ENCODE results near the gene ACKR2. TPM values are rescaled to one million over a fixed set of nuclear protein-coding genes. Genes with fewer than 3 reads are reported as not detected.

The ACKR2 gene
- total RNA-seq, 1 donor from 2014 or later, result 0.41 TPM

DNA sequence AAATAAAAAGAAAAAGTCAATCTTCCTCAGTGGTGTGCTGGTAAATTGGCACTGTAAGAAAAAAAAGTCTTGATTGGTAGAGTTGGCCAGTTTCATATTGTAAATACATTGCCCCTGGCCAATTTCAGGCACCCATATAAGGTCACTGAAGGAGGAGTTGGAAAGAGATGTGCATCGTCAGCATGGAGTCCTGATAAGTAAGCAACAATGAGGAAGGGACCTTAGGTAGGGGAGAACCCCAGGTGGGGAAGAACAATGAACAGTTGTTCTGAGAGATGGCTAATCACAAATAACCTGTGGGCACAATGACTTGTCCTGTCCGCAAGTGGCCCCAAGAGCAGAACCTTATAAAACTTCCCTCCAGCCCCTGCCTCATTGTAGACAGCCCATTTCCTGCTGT lies 75.1 kb downstream of the ACKR2 start:
- DNase-seq (ENCODE audit: extremely low read depth, low read depth, low spot score), result no peak

DNA sequence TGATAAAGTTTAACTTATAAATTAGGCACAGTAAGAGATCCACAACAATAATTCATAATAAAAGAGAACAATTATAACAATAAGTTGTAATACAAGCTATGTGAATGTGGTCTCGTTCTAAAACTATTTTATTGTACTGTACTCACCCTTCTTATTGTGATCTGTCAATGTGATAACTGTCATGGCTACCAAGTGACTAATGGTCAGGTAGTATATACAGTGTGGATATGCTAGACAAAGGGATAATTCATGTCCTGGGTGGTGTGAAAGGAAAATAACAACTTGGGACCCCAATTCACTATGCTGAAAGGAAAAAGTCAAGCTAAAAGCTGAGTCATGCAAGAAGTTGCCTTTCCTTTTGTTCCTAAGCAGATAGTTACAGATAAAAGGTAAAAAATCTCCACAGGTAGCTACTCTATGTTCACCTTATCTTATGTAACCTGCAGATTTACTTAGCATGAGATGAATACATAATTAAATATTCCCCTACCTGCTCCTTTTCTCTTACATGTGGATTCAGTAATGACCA lies 77.1 kb downstream of the ACKR2 start:
- DNase-seq (ENCODE audit: extremely low read depth, low read depth, low spot score), result no peak

DNA sequence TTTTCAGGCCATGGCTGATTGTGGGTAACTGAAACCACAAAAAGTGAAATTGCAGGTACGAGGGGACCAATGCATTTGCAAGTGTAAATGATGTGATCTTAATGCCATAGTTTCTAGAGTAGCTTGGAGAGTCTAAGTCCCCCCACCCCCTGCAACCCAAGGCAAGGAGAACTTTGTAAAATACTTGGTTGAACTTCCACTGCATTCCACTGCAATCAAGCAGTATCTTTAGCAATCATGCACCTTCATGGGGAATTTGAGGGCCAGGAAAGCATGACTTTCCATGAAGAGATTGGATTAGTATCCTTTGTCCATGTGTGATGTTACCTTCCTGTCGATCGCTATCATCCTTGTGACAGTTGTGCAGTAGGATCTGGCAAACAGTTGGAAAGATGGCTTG lies 77.8 kb downstream of the ACKR2 start:
- DNase-seq (ENCODE audit: extremely low read depth, low read depth, low spot score), result no peak

DNA sequence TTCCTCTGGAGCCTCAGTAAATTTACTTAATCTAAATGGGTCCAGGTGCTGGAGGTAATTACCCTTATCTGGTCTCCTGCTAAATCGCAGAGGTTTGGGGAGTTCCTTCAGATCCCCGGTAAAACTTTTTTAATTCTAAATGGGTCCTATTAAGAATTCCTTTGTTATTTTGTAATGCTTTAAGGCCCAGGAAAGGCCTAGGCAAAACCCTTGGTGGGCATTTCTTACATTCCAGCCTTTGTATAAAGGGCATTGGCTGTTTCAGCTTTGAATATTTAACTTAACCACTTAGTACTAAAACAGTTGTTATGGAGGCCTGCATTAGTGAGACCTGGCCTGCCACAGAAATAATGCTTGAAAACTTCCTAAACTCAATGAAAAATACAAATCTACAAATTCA lies 81.8 kb downstream of the ACKR2 start:
- DNase-seq (ENCODE audit: extremely low read depth, low read depth, low spot score), result no peak

DNA sequence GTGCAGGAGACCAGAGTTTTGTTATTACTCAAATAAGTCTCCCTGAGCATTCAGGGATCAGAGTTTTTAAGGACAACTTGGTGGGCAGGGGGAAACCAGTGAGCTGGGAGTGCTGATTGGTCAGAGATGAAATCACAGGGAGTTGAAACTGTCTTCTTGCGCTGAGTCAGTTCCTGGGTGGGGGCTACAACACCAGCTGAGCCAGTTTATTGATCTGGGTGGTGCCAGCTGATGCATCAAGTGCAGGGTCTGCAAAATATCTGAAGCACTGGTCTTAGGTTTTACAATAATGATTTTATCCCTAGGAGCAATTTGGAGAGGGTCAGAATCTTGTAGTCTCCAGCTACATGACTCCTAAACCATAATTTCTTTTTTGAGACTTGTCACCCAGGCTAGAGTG lies 82.9 kb downstream of the ACKR2 start:
- no peak for DNase-seq (ENCODE audit: extremely low read depth, low read depth, low spot score)

DNA sequence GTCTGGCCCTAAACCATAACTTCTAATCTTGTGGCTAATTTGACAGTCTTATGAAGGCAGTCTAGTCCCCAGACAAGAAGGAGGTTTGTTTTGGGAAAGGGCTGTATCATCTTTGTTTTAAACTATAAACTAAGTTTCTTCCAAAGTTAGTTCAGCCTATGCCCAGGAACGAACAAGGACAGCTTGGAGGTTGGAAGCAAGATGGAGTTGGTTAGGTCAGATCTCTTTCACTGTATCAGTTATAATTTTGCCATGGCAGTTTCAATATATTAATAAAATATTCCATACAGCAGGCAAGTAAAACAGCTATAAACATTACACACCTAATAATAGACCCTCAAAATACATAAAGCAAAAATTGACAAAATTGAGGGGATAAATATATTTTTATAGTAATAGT lies 83.6 kb downstream of the ACKR2 start:
- no peak for DNase-seq (ENCODE audit: extremely low read depth, low read depth, low spot score)

DNA sequence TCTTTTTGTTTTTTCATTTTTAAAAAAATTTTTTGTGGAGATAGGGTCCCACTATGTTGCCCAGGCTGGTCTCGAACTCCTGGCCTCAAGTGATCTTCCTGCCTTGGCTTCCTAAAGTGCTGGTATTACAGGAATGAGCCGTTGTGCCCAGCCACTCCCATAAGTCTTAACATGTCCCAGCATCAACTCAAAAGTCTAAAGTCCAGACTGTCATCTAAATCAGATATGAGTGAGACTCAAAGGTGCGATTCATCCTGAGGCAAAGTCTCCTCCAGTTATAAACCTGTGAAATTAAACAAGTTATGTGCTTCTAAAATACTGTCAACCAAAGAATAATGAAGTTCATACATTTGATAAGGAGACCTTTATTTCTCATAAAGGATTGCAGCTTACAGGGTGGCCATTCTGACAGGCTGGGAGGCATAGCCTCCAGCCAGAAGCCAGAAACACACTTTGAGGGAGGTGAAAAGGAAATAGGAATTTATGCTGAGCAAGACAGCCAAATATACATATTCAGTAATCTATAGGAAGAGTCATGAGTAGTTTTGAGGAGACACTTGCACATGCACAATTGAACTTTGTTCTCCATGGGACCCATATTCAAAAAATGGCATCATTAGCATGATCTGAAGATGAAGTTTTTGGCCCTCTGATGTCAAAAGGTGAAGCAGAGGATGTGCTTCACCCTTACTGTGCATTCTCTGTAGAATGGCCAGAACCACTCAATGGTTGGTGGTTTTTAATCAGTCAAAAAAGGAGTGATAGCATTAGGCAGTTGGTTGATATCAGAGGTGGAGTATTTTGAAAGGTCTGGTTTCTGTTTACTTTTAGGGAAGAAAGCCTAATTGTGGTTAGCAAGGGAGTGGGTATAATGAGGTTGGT lies 85.7 kb downstream of the ACKR2 start:
- DNase-seq (ENCODE audit: extremely low read depth, low read depth, low spot score), result no peak

DNA sequence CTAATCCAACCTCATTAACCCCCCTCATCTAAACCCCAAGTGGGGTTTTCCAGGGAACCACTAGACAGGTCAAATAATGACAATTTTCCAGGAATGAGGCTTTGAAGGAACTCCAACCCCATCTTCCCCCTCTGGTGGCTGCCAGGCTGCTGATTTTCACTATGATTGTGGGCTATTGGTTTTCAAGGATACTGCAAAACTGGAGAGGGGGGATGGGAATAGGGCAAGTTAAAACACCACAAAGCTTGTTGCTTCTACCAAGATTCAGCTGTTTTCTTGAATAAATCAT lies 86.3 kb downstream of the ACKR2 start:
- DNase-seq (ENCODE audit: extremely low read depth, low read depth, low spot score), result no peak

DNA sequence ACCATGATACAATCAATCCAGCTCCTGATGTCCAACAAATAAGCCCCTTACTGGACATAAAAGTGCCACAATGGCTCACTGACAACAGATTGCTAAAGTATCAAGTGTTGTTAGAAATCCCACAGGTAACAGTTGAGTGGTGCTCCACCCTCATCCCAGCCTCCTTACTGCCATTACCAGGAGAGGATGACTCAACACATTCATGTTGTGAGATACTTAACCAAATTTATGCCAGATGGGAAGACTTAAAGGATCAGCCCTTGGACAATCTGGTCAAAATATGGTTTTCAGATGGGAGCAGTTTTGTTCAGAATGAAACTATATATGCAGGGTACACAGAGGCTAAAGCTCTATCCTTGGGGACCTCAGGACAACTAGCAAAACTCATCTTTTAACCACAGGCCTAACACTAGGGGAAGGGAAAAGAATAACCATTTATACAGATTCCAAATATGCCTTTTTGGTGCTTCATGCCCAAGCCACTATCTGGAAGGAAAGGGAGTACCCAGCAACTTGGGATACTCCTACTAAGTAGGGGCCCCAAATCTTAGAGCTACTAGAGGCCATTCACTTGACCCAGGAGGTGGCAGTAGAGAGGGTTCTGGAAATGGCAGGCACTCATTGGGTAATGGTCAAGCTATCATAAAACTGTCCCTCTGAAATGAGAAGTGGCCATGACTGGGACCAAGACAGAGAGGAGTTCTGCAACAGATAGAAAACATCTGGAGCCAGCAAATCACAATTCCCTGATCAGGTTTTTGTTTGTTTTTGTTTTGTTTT lies 89.8 kb downstream of the ACKR2 start:
- DNase-seq (ENCODE audit: extremely low read depth, low read depth, low spot score), result no peak

DNA sequence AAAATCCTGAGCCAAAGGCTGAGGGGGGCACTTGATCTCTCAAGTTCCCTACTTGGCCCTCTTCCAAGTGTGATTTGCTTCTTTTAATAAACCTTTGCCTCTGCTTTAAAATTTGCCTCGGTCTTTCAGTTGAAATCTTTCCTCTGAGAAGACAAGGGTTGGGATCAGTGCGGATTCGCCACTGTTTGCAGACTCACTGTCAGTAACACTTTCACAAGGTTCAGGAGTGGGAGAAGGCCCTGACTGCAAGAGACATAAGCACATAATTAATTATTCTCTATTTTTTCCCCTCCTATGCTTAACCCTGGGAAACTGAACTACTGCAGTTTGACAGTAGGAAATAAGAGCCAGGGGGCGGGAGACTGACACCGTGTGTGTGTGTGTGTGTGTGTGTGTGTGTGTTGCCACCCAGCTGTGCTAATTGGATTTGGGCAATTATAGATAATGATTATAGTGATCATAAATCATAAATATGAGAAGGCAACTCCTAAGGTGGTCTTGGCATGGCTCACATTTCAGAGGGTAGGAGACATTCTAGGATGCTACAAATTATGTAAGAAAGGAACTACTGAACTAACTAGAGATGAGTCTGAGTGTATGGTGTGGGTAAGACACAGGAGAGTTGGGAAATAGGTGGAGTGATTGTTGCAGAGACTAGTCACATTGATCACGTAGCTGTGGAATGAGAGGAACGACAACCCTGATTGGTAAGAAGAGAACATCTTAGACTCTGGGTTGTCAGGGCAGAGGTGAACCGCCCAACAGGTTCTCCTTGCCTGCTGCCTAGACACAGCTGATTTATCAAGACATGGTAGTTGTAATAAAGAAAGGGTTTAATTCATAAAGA lies 91.2 kb downstream of the ACKR2 start:
- DNase-seq (ENCODE audit: extremely low read depth, low read depth, low spot score), result no peak

DNA sequence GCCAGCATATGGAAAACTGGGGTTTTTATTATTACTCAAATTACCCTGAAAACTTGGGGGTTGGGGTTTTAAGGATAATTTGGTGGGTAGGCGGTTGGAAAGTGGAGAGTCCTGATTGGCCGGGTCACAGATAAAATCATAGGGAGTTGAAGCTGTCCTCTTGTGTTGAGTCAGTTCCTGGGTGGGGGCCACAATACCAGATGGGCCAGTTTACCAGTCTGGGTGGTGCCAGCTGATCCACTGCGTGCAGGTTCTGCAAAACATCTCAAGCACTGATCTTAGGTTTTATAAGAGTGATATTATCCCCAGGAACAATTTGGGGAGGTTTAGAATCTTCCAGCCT lies 91.8 kb downstream of the ACKR2 start:
- DNase-seq (ENCODE audit: extremely low read depth, low read depth, low spot score), result no peak

DNA sequence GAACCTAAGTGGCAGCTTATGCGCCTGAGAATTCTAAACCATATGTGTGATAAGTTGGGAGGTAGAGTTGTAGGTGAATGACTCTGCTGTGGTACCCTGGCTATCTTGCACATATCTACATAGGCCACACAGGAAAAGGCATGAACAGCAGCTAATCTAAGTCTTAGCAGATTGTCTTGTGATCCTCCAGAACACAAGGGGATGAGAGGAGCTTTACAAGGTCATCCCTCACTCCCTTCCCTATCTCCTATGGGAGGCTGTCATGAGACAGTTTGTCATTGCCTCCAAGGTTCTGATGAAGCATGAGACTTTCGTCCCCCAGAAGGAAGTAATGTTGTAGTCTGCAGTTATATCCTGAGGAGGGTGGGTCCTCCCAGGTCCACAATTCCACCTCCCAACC lies 93.0 kb downstream of the ACKR2 start:
- no peak for DNase-seq (ENCODE audit: extremely low read depth, low read depth, low spot score)

DNA sequence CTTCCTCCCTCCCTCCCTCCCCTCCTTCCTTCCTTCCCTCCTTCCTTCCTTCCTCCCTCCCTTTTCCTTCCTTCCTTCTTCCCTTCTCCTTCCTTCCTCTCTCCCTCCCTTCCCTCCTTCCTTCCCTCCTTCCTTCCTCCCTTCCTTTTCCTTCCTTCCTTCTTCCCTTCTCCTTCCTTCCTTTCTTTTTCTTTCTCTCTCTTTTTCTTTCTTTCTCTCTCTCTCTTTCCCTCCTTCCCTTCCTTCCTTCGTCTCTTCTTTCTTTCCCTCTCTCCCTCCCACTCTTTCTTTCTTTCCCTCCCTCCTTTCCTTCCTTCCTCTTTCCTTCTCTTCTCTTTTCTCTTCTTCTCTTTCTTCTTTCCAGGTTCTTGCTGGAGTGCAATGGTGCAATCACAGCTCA lies 94.8 kb downstream of the ACKR2 start:
- no peak for DNase-seq (ENCODE audit: extremely low read depth, low read depth, low spot score)

DNA sequence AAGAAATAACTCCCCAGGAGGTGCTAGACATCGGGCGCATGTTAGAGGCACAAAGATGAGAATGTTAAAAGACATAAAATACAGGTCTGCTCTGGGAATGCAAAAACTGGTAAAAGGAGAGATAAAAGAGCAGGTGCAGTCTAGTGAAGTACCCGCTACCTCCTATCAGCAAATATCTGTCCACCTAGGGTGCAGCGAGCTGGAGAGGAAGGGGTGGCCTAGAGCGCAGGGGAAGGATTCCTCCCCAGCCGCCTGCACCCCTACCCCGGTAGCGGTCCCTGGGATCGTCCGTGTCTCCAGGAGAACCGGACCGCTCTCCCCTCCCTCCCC lies 96.5 kb downstream of the ACKR2 start:
- DNase-seq (ENCODE audit: extremely low read depth, low read depth, low spot score), result no peak

DNA sequence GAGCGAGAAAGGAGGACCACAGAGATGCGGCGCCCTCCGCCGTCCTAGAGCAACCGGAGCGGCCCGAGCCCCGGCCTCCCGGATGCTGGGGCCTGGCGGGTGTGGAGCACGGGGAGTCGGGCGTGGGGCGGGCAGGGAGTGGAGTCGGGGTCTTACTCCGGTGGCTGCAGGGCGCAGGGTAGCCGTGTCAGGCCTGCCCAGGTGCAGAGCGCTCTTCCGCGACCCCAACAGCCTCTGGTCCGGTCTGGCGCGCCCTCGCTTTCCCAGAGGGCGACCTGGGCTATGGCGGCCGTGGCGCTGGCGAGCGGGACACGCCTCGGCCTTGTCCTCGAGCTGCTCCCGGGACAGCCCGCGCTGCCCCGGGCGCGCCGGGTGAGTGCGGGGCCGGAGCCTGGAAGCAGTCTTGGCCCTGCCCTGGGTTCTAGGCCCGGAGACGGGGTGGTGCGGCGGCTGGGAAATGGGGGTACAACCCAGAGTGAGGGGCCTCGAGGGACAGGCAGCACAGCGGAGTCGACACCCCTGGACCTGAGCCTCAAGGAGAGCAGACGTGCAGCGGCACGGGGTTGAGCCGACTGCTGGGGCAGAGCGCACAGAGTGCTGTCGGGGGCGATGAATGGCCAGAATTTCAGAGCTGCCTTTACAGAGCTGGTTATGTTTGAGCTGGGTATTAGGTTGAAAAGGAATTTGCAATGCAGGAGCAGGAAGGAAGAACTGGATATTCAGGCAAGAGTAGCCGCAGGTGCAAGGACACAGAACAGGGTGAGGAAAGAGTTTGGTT lies 97.0 kb downstream of the ACKR2 start, which contains the start of gene ZNF662:
Gene ZNF662 (plus strand): TSS at position 73 of the 778 bp plus-strand sequence. CDS start 1,973 bp downstream, outside the sequence.
- DNase-seq (ENCODE audit: extremely low read depth, low read depth, low spot score), result no peak

DNA sequence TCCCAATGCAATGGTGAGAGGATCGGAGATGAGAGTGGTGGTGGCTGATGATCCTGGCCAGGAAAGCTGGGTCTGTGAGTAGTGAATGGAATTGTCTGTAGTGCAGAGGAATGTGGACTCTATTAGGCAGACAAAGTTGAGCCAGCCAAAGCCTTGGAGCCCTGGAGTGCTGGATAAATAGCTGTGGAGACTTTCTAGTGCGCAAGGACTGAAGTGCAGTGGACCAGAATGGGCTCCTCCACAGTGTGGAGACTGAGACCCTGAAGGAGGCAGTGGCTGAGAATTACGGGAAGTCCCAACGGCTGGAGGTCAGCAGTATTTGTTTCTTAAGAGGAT lies 97.6 kb downstream of the ACKR2 start:
- DNase-seq (ENCODE audit: extremely low read depth, low read depth, low spot score), result no peak

DNA sequence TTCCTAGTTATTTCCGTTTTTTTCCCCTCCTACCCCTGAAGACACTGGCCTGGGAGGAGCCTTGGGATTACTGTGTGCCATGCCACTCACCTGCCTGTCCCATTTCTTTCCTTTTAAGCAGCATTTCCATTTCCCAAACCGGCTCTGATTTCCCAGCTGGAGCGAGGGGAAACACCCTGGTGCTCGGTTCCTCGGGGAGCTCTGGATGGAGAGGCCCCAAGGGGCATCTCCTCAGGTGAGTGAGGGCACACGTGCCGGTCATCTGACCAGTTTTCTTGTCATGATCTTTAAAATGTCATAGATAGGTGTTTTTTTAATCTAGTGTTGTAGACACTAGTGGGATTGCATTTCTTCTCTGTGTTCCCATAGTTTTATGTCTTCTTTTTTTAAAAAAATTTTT lies 99.4 kb downstream of the ACKR2 start:
- DNase-seq (ENCODE audit: extremely low read depth, low read depth, low spot score), result no peak

DNA sequence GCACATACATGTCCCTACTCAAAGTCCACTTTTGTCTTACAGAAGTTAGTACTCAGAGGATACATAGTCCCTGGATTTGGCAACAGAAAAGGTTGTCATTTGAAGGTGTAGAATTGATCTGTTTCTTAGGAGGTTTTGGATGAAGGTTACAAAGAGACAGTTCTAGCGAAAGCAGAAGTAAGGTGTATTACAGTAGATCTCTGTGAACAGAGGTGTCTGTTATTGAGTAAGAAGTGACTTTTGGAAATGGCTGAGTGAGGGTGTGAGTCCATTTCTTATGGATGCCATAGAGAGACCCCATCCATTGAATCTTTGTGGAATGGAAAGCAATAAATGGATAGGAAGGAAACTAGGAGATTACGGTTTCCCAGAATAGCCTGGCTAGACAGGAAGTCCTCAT lies 102.3 kb downstream of the ACKR2 start:
- no peak for DNase-seq (ENCODE audit: extremely low read depth, low read depth, low spot score)

DNA sequence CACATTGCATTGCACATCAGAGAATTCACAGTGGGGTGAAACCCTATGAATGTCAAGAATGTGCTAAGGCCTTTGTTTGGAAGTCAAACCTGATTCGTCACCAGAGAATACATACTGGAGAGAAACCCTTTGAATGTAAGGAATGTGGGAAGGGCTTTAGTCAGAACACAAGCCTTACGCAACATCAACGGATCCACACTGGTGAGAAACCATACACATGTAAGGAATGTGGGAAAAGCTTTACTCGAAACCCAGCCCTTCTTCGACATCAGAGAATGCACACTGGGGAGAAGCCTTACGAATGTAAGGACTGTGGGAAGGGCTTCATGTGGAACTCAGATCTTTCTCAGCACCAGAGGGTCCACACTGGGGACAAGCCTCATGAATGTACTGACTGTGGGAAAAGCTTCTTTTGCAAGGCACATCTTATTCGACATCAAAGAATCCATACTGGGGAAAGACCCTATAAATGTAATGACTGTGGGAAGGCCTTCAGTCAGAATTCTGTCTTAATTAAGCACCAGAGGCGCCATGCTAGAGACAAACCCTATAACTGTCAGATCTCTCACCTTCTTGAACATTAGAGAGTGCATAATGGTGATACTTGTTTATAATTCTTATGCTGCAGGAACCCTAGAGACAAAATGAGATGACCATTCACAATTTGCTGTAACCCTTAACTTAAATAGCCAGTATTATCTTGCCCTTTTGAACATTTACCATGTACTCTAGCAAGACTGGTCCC lies 105.7 kb downstream of the ACKR2 start:
- DNase-seq (ENCODE audit: extremely low read depth, low read depth, low spot score), result no peak

Measured in glomerular endothelial cell (primary cell).